HEK293T (cell line): ENCODE data around the gene HPCAL1.

Source experiments
- CTBP1 ChIP-seq: fragments of 450-650 bp; IDR thresholded peaks from 2 replicates; pipeline ENCODE4 v1.6.1; 2016; ENCODE audit warnings: borderline replicate concordance
- ELF4 ChIP-seq: fragments of 450-650 bp; IDR thresholded peaks from 2 replicates; pipeline ENCODE4 v1.6.1; 2017; ENCODE audit warnings: antibody characterized with exemption
- HDGF ChIP-seq: fragments of 450-650 bp; IDR thresholded peaks from 2 replicates; pipeline ENCODE4 v1.6.1; 2017; ENCODE audit warnings: antibody characterized with exemption, borderline replicate concordance
- ZNF384 ChIP-seq: fragments of 450-650 bp; IDR thresholded peaks from 2 replicates; pipeline ENCODE4 v1.6.1; 2016
- TF ChIP-seq, protein P1 (sequence below): fragments of 450-650 bp; IDR thresholded peaks from 2 replicates; pipeline ENCODE4 v1.6.1; 2016

DNA sequence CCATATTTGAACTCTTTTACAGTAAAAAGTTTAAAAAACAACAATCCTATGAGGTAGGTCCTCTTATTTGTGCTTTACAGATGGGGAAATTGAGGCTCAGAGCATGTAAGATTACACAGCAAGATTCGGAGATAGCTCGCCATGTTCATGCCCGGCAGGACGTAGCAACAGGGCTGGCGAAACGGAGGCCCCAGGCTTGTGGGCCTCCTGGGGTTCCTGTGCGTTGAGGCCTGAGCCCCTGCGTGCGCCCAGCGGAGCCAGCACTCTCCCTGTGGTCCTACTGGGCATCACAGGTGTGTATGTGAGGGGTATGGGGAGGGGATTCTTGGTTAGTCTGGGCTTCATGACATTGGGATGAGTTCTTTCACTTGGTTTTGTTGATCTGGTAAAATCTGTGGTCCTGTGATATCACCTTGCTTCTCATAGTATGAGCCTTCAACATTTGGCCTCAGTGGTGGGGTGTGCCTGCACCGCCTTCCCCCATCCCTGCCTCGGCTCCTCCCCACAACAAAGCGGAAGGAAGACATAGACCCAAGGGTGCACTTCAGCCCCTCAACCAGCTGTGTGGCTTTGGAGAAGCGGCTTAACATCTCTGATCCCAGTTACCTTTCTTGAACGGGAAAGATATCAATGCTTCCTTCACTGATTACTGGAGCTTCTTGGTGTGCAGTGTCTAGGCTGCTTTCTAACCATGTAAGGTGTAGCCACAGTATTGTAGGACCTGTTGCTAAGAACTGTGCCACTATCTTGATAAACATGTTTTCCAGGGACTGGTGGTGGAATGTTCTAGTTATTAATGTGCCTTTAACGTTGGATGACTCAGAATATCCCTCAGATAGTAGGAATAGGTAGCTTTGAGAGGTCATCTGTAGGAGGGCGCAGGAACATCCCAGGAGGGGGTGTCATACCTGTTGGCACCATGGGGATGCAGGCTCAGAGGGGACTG is 37.2 kb downstream of the HPCAL1 start:
- TF ChIP-seq CTBP1, result no peak
- no peak for TF ChIP-seq ELF4
- TF ChIP-seq ZNF384, result no peak
- no peak for TF ChIP-seq HDGF
- TF ChIP-seq, protein P1, sequence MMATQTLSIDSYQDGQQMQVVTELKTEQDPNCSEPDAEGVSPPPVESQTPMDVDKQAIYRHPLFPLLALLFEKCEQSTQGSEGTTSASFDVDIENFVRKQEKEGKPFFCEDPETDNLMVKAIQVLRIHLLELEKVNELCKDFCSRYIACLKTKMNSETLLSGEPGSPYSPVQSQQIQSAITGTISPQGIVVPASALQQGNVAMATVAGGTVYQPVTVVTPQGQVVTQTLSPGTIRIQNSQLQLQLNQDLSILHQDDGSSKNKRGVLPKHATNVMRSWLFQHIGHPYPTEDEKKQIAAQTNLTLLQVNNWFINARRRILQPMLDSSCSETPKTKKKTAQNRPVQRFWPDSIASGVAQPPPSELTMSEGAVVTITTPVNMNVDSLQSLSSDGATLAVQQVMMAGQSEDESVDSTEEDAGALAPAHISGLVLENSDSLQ, result no peak
